ENCODE results near the gene NHLRC4. TPM values are rescaled to one million over a fixed set of nuclear protein-coding genes. Genes with fewer than 3 reads are reported as not detected.
A peak's percentile ranks its signal among the peaks of the same experiment; 100 is the strongest.

Gene NHLRC4
- total and polyA plus RNA-seq, 2 of the 8 experiments (the other 6 are each of a cell fraction or from before 2014, with no cell fraction given) = 0.60 to 0.76 TPM

DNA sequence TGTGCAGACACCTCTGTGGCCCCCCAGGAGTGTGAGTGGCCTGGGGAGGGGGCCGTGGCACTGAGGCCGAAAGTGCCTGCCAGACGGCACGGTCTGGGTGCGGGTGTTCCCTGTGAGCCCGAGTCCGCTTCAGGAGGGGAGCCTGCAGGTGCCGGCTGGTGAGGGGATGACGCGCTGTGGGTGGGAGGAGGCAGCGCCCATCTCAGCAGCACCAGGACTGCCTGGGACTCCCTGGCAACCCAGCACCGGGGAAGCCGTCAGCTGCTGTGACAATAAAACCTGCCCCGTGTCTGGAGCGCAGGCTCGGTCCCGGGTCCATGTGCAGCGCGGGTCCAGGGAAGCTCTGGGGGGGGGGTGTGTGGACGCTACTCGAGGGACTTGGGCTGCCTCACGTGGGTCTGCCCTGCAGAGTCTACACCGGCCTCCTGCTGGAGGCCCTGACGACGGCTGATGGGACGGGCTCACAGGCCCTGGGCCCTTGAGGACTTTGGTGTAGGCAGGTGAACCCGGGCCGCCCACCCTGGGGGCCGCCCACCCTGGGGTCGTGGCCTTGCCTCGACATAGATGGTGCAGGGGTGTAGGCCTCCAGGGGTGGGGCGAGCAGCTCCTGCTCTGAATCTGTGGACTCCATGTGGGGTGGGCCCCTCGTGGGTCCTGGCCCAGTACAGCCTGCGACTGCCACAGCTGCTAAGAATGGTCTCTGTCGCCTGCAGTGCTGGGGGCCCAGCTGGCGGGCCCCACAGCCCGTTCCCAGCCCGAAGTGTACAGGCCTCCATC lies 17.2 kb downstream of the NHLRC4 start:
- Histone ChIP-seq H3K79me2 (ENCODE audit: control insufficient read depth in 1 of 2, insufficient read depth in 2 of 2, low read length in 2 of 2) (peaks cover 0 to 5% of the 10 kb centered on the region in 2 experiments; a peak in 1 of 4 replicates), H3K56ac (replicated peaks; ENCODE audit: insufficient read length, low read depth, low read length) (no peak overlapping the region), H3K14ac (ENCODE audit: insufficient read length) (no peak overlapping the region), H2BK12ac (ENCODE audit: low read depth, low read length) (no peak overlapping the region), H3K4me1 (replicated peaks in 1 of 4; ENCODE audit: control insufficient read depth in 3 of 4, insufficient read depth in 4 of 4, low read length in 3 of 4) (peaks cover 0 to 25% (median 19%) of the 10 kb centered on the region in 4 experiments; a peak in 6 of 7 replicates), H2BK5ac (ENCODE audit: low read depth, low read length) (peak overlapping the region; percentile 66; the same call in 1 of the 2 replicates), H3K9me3 (ENCODE audit: insufficient read depth in 2 of 2, low read depth in 1 of 2, low read length in 1 of 2) (no peaks in the 10 kb centered on the region), H3K27me3 (replicated peaks in 1 of 4; ENCODE audit: control insufficient read depth in 3 of 4, extremely low read depth in 1 of 4, insufficient read depth in 3 of 4, low read length in 3 of 4) (peaks cover 0 to 26% (median 19%) of the 10 kb centered on the region in 4 experiments; a peak in 5 of 7 replicates), H3K4ac (replicated peaks; ENCODE audit: insufficient read length, low read depth, low read length) (peak overlapping the region; percentile 38), H4K8ac (ENCODE audit: extremely low read depth, insufficient read depth, low read length) (peak overlapping the region; percentile 9; the same call in 1 of the 2 replicates), H4K20me1 (replicated peaks in 1 of 2; ENCODE audit: control insufficient read depth in 1 of 2, insufficient read depth in 2 of 2, low read length in 2 of 2) (peaks cover 2 to 20% of the 10 kb centered on the region in 2 experiments), H3K4me3 (ENCODE audit: extremely low read depth in 1 of 4, insufficient read depth in 2 of 4, low read depth in 3 of 4, low read length in 4 of 4) (peak overlapping the region in 2 of 4 experiments; percentile 18 to 44; a peak in 2 of 8 replicates), H2BK15ac (ENCODE audit: low read length) (no peak overlapping the region), H4K5ac (ENCODE audit: insufficient read length, low read depth, low read length) (no peak overlapping the region), H3K27ac (ENCODE audit: low read depth, low read length) (no peak overlapping the region), H3K79me1 (ENCODE audit: low read depth, low read length) (no peaks in the 10 kb centered on the region), H2BK120ac (replicated peaks; ENCODE audit: low read depth, low read length) (no peak overlapping the region), H2AFZ (ENCODE audit: low read length) (no peak overlapping the region), H4K91ac (replicated peaks; ENCODE audit: insufficient read length, low read length) (no peak overlapping the region), H2AK5ac (ENCODE audit: low read depth, low read length) (no peak overlapping the region), H3K18ac (ENCODE audit: extremely low read depth, low read length) (peak overlapping the region; percentile 7; the same call in 1 of the 2 replicates), H2BK20ac (ENCODE audit: low read length) (no peak overlapping the region), H3K4me2 (ENCODE audit: insufficient read depth in 1 of 2, low read depth in 2 of 2, low read length in 2 of 2) (peak overlapping the region; percentile 35 to 74; a peak in 3 of 4 replicates), H3K9ac (replicated peaks in 1 of 4; ENCODE audit: extremely low read depth in 1 of 4, low read depth in 3 of 4, low read length in 3 of 4) (no peak overlapping the region), H3K23ac (ENCODE audit: insufficient read length) (no peak overlapping the region), H3K36me3 (ENCODE audit: control insufficient read depth in 2 of 4, insufficient read depth in 4 of 4, low read length in 3 of 4) (peaks cover 0 to 2% (median 0%) of the 10 kb centered on the region in 4 experiments; a peak in 1 of 8 replicates), H3K23me2 (ENCODE audit: low read depth, low read length) (peaks cover 5% of the 10 kb centered on the region; the same call in 1 of the 2 replicates)
- WGBS, 2 experiments (ENCODE audit: extremely low coverage in 1 of 2, insufficient coverage in 1 of 2, insufficient read length in 1 of 2, insufficient replicate concordance in 2 of 2, low coverage in 1 of 2, low lambda C conversion rate in 2 of 2, missing lambda C conversion rate in 1 of 2) = 64% methylated on average over 31 of the region's 38 CpGs; no CpG with 5 or more reads in 1 of the 2 experiments
- ChIA-PET POLR2A (ENCODE audit: partially characterized antibody) (interaction anchor here (0.9 to 7.9 kb wide), 6 partner anchors 9 to 80 kb away, joined by 3 to 58 read pairs (median 4); partner anchors contain the start of genes CAPN15, NHLRC4, PIGQ and WFIKKN1), CTCF (ENCODE audit: partially characterized antibody) (interaction anchor here (0.8 to 5.4 kb wide), 8 partner anchors 9 to 65 kb away, joined by 3 to 35 read pairs (median 5); partner anchors contain the start of gene WDR90)
- no peak for FAIRE-seq
- TF ChIP-seq TCF12 (IDR thresholded peaks at IDR 0.05; ENCODE audit: low read depth, low read length) = no peak
- no peak for TF ChIP-seq MAFK (IDR thresholded peaks at IDR 0.05; ENCODE audit: low read depth, low read length)
- TF ChIP-seq FOSL1 (IDR thresholded peaks at IDR 0.05; ENCODE audit: insufficient read depth, low read depth, low read length) = no peak
- DNase-seq (ENCODE audit: low read depth in 1 of 2, low spot score in 2 of 2) = peak in 1 of 2 experiments; percentile 74

Data from H1 (cell line).